Activated naive CD4-positive, alpha-beta T cell treated with anti-CD3 and anti-CD28 coated beads, Interleukin-2, amount 10 ng/mL, durations not matched to agents 7 days and 5 days (primary cell): ENCODE measurements around the gene PPIL4.

ENCODE experiments used
- CTCF ChIA-PET: fragments of 350-600 bp; sonication (Branson Sonifier 250); formaldehyde crosslinking; loops from one replicate; lab custom pipeline; 2021; ENCODE audit warnings: antibody characterized with exemption; lab: Charles Lee
- DNase-seq: peaks from one replicate; pipeline ENCODE4 v3.0.0-alpha.2; 2020
- H3K27ac Mint-ChIP-seq: one replicate; pipeline ENCODE4 v1.8.0; 2021; ENCODE audit warnings: mild to moderate bottlenecking, moderate library complexity, mixed read lengths
- H3K27me3 Mint-ChIP-seq: one replicate; pipeline ENCODE4 v1.8.0; 2021; ENCODE audit warnings: mild to moderate bottlenecking, mixed read lengths
- H3K36me3 Mint-ChIP-seq: one replicate; pipeline ENCODE4 v1.8.0; 2021; ENCODE audit warnings: mixed read lengths
- H3K4me1 Mint-ChIP-seq: one replicate; pipeline ENCODE4 v1.8.0; 2021; ENCODE audit warnings: mixed read lengths
- H3K4me3 Mint-ChIP-seq: one replicate; pipeline ENCODE4 v1.8.0; 2021; ENCODE audit warnings: mild to moderate bottlenecking, moderate library complexity, mixed read lengths
- H3K9me3 Mint-ChIP-seq: one replicate; pipeline ENCODE4 v1.8.0; 2021; ENCODE audit warnings: mixed read lengths

PPIL4 gene, protein sequence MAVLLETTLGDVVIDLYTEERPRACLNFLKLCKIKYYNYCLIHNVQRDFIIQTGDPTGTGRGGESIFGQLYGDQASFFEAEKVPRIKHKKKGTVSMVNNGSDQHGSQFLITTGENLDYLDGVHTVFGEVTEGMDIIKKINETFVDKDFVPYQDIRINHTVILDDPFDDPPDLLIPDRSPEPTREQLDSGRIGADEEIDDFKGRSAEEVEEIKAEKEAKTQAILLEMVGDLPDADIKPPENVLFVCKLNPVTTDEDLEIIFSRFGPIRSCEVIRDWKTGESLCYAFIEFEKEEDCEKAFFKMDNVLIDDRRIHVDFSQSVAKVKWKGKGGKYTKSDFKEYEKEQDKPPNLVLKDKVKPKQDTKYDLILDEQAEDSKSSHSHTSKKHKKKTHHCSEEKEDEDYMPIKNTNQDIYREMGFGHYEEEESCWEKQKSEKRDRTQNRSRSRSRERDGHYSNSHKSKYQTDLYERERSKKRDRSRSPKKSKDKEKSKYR

GRCh38 chr6:149545754-149546471 lies at the start of gene PPIL4:
PPIL4 (minus strand) TSS chr6:149546043; CDS start chr6:149546005, 38 bp downstream.
- Mint-ChIP-seq H3K27ac (peak within 1 kb of the TSS; percentile 98), H3K9me3 (no peaks in the 10 kb centered on the region), H3K27me3 (peaks cover 12% of the 10 kb centered on the region), H3K36me3 (peaks cover 20% of the 10 kb centered on the region), H3K4me1 (peaks cover 44% of the 10 kb centered on the region), H3K4me3 (peak within 1 kb of the TSS; percentile 98)
- CTCF ChIA-PET, result interaction anchor here (0.9 to 2.5 kb wide), 13 partner anchors 10 to 319 kb away, joined by 3 to 6 read pairs (median 3); partner anchors contain the start of gene ZC3H12D
- DNase-seq, result peak; percentile 96

- Mint-ChIP-seq H3K4me1 (no peaks in the 10 kb centered on the region), H3K27ac (no peak overlapping the region), H3K4me3 (no peak overlapping the region), H3K9me3 (no peaks in the 10 kb centered on the region), H3K36me3 (peaks cover 47% of the 10 kb centered on the region), H3K27me3 (no peaks in the 10 kb centered on the region)
- no peak for DNase-seq
- CTCF ChIA-PET, result no interaction called here
Measured at GRCh38 chr6:149593408-149593807, 47.6 kb upstream of the PPIL4 start.

DNA sequence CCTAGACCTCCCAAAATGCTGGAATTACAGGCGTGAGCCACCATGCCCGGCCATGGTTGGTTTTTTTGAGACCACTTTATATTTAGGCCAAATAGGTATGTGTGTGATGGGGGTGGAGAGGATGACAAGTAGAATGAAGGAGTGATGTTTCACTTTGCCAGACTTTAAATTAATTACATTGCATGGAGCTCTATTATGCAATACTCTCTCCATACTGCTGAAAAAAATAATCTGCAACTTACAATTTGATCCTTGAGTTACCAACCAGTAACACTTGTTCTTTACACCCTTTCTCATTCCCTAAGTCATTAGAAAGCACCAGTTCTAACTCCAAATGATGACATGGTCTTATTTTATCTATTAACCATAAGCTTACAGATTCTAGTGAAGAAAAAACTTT lies 47.1 kb upstream of the PPIL4 start:
- no peaks in the 10 kb centered on the region for H3K27me3 Mint-ChIP-seq
- no peaks in the 10 kb centered on the region for H3K4me1 Mint-ChIP-seq
- peaks cover 47% of the 10 kb centered on the region for H3K36me3 Mint-ChIP-seq
- no peak overlapping the region for H3K4me3 Mint-ChIP-seq
- H3K27ac Mint-ChIP-seq, result no peak overlapping the region
- H3K9me3 Mint-ChIP-seq, result no peaks in the 10 kb centered on the region
- DNase-seq, result no peak
- CTCF ChIA-PET, result no interaction called here

- CTCF ChIA-PET, result no interaction called here
- Mint-ChIP-seq H3K9me3 (no peaks in the 10 kb centered on the region), H3K4me3 (no peak overlapping the region), H3K27ac (no peak overlapping the region), H3K36me3 (peaks cover 47% of the 10 kb centered on the region), H3K4me1 (no peaks in the 10 kb centered on the region), H3K27me3 (no peaks in the 10 kb centered on the region)
- DNase-seq, result no peak
Measured at GRCh38 chr6:149586149-149586548, 40.3 kb upstream of the PPIL4 start.

- H3K4me1 Mint-ChIP-seq, result no peaks in the 10 kb centered on the region
- no peak for DNase-seq
- no peak overlapping the region for H3K27ac Mint-ChIP-seq
- H3K9me3 Mint-ChIP-seq, result no peaks in the 10 kb centered on the region
- no peaks in the 10 kb centered on the region for H3K27me3 Mint-ChIP-seq
- H3K4me3 Mint-ChIP-seq, result no peak overlapping the region
- H3K36me3 Mint-ChIP-seq, result peaks cover 48% of the 10 kb centered on the region
- CTCF ChIA-PET, result no interaction called here
Measured at GRCh38 chr6:149581349-149581748, 35.5 kb upstream of the PPIL4 start.

GRCh38 chr6:149580880-149581279 lies 35.0 kb upstream of the PPIL4 start:
- no peak for DNase-seq
- no peaks in the 10 kb centered on the region for H3K9me3 Mint-ChIP-seq
- H3K4me1 Mint-ChIP-seq, result no peaks in the 10 kb centered on the region
- H3K27me3 Mint-ChIP-seq, result no peaks in the 10 kb centered on the region
- CTCF ChIA-PET, result no interaction called here
- no peak overlapping the region for H3K27ac Mint-ChIP-seq
- H3K4me3 Mint-ChIP-seq, result no peak overlapping the region
- H3K36me3 Mint-ChIP-seq, result peaks cover 44% of the 10 kb centered on the region

GRCh38 chr6:149567945-149568585 lies 22.2 kb upstream of the PPIL4 start:
- no peaks in the 10 kb centered on the region for H3K9me3 Mint-ChIP-seq
- peak overlapping the region; percentile 92 for H3K4me3 Mint-ChIP-seq
- CTCF ChIA-PET, result no interaction called here
- peaks cover 28% of the 10 kb centered on the region for H3K4me1 Mint-ChIP-seq
- H3K36me3 Mint-ChIP-seq, result peaks cover 11% of the 10 kb centered on the region
- no peaks in the 10 kb centered on the region for H3K27me3 Mint-ChIP-seq
- no peak for DNase-seq
- H3K27ac Mint-ChIP-seq, result peak overlapping the region; percentile 28

DNA sequence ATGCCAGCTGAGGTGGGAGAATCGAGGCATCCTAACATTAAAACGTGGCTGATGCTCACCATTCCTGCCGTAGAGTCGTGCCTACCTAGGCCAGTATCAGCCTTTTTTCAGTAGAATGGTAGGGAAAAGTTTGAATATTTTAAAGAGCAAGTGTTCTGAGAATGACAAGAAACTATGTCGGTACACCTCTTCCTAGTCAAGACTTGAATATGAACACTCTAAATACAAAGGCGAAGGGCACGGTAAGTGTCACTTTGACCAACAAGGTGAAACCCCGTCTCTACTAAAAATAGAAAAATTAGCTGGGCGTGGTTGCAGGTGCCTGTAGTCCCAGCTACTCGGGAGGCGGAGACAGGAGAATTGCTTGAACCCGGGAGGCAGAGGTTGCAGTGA lies 21.3 kb upstream of the PPIL4 start:
- CTCF ChIA-PET, result no interaction called here
- Mint-ChIP-seq H3K27ac (peak overlapping the region; percentile 82), H3K9me3 (no peaks in the 10 kb centered on the region), H3K4me1 (peaks cover 28% of the 10 kb centered on the region), H3K4me3 (peak overlapping the region; percentile 92), H3K27me3 (no peaks in the 10 kb centered on the region), H3K36me3 (peaks cover 9% of the 10 kb centered on the region)
- no peak for DNase-seq

GRCh38 chr6:149566410-149567193 lies 20.8 kb upstream of the PPIL4 start:
- Mint-ChIP-seq H3K36me3 (peaks cover 9% of the 10 kb centered on the region), H3K27ac (peak overlapping the region; percentile 82), H3K4me3 (peak overlapping the region; percentile 92), H3K4me1 (peaks cover 28% of the 10 kb centered on the region), H3K9me3 (no peaks in the 10 kb centered on the region), H3K27me3 (no peaks in the 10 kb centered on the region)
- peak; percentile 58 for DNase-seq
- CTCF ChIA-PET, result interaction anchor here (1.3 kb wide), 1 partner anchor 82 kb away, joined by 4 read pairs; the partner anchor contains the start of gene KATNA1

DNA sequence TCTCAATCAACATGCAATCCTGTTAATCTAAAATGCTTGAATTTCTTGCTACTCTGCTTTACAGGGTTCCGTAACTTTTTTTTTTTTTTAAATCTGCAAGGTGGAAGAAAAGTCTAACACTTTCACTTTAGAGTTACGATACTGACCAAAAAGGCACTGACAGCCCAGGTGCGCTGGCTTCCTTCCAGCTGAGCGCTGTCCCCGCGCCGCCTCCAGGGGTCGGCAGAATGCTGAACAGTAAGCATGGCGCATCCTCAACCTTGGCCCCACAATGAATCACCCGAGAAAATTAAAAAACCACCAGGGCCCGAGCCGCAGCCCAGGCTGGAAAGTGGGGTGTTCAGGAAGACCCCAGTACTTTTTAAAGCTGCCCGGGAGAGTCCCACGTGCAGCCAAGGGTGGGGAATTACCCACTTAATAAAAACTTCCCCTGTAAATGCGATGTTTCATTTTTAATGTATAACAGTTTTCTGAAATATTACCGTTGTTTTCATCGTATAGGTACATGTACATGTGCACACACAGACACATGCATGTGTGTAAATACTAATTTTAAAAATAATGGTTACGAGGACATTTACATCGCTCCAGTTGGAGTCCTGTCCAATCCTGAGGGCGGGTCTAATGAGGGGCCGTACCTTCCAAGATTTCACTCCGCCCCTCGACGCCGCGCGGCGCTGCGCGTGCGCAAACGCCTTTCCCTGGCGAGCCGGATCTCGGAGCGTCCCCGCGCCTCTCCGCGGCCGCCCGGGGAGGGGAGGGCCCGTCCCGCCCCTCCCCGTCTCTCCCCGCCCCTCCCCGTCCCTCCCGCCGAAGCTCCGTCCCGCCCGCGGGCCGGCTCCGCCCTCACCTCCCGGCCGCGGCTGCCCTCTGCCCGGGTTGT lies 19.9 kb upstream of the PPIL4 start, which contains the start of gene GINM1:
GINM1 (plus strand) TSS at position 849 of the 883 bp plus-strand sequence. CDS start 40 bp downstream, outside the sequence.
- peak within 1 kb of the TSS; percentile 98 for H3K27ac Mint-ChIP-seq
- peaks cover 9% of the 10 kb centered on the region for H3K36me3 Mint-ChIP-seq
- H3K4me3 Mint-ChIP-seq, result peak within 1 kb of the TSS; percentile 95

DNA sequence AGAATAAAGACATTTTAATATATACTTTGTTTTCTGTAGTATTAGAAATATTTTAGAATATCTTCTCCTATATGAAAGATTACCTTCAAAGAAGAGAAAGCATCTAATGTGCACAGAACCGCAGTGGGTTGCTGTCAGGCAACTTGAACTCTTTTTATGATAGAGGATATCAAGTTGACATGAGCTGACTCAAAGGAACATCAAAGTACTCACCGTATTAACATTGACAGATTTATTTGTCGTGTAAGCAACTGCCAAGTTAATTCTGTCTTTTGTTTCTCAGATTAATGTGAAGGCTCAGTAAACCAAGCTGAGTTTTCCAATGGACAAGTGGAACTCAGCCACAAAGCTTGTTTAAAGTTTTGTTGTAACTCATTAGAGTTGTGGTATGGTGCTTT lies 18.1 kb upstream of the PPIL4 start:
- H3K4me3 Mint-ChIP-seq, result no peak overlapping the region
- peaks cover 25% of the 10 kb centered on the region for H3K4me1 Mint-ChIP-seq
- no peaks in the 10 kb centered on the region for H3K9me3 Mint-ChIP-seq
- peaks cover 17% of the 10 kb centered on the region for H3K27me3 Mint-ChIP-seq
- CTCF ChIA-PET, result interaction anchor here (1.1 kb wide), 1 partner anchor 12 kb away, joined by 3 read pairs; no protein-coding TSS in a partner anchor
- DNase-seq, result no peak
- peaks cover 9% of the 10 kb centered on the region for H3K36me3 Mint-ChIP-seq
- H3K27ac Mint-ChIP-seq, result no peak overlapping the region

More for the DNA sequence above, 19.9 kb upstream of the PPIL4 start, which contains the start of gene GINM1:
- H3K4me1 Mint-ChIP-seq, result peaks cover 28% of the 10 kb centered on the region
- CTCF ChIA-PET, result interaction anchor here (1.3 to 1.9 kb wide), 4 partner anchors 17 to 152 kb away, joined by 4 to 5 read pairs (median 4); partner anchors contain the start of genes KATNA1 and LATS1
- H3K27me3 Mint-ChIP-seq, result peaks cover 1% of the 10 kb centered on the region
- H3K9me3 Mint-ChIP-seq, result no peaks in the 10 kb centered on the region
- peak; percentile 95 for DNase-seq

- CTCF ChIA-PET, result interaction anchor here (0.6 to 1.5 kb wide), 5 partner anchors 11 to 90 kb away, joined by 3 to 5 read pairs (median 3); partner anchors contain the start of gene PPIL4
- Mint-ChIP-seq H3K27me3 (peaks cover 23% of the 10 kb centered on the region), H3K9me3 (no peaks in the 10 kb centered on the region), H3K4me1 (peaks cover 25% of the 10 kb centered on the region), H3K36me3 (peaks cover 9% of the 10 kb centered on the region), H3K4me3 (no peak overlapping the region), H3K27ac (no peak overlapping the region)
- DNase-seq, result no peak
Measured at GRCh38 chr6:149563203-149563927, 17.5 kb upstream of the PPIL4 start.
